ENCODE results near the gene ERC2. TPM values are rescaled to one million over a fixed set of nuclear protein-coding genes. Genes with fewer than 3 reads are reported as not detected.
A peak's percentile ranks its signal among the peaks of the same experiment; 100 is the strongest.

ERC2 gene
- polyA plus RNA-seq, 1 experiment: 0.07 TPM

- H3K27me3 ChIP-seq (ENCODE audit: control insufficient read depth, insufficient read depth, low read length): no peaks in the 10 kb centered on the region
- no peaks in the 10 kb centered on the region for H3K36me3 ChIP-seq (ENCODE audit: control insufficient read depth, insufficient read depth, low read length)
- DNase-seq (ENCODE audit: low read depth): no peak
- ChIA-PET POLR2A (no interaction called here), CTCF (no interaction called here)
- TF ChIP-seq CTCF (IDR thresholded peaks at IDR 0.05; ENCODE audit: insufficient read depth, low read depth, low read length): no peak
- no peak overlapping the region for H3K4me3 ChIP-seq (ENCODE audit: low read depth, low read length)
These were observed 338.2 kb downstream of the ERC2 start for GRCh38 chr3:56130036-56130435.

GRCh38 chr3:56126632-56127031, 341.6 kb downstream of the ERC2 start:
- ChIA-PET CTCF (no interaction called here), POLR2A (no interaction called here)
- Histone ChIP-seq H3K27me3 (ENCODE audit: control insufficient read depth, insufficient read depth, low read length) (no peaks in the 10 kb centered on the region), H3K36me3 (ENCODE audit: control insufficient read depth, insufficient read depth, low read length) (no peaks in the 10 kb centered on the region), H3K4me3 (ENCODE audit: low read depth, low read length) (no peak overlapping the region)
- no peak for DNase-seq (ENCODE audit: low read depth)
- TF ChIP-seq CTCF (IDR thresholded peaks at IDR 0.05; ENCODE audit: insufficient read depth, low read depth, low read length): no peak

- ChIA-PET CTCF (interaction anchor here (1.1 kb wide), 1 partner anchor 126 kb away, joined by 3 read pairs; no protein-coding TSS in a partner anchor), POLR2A (no interaction called here)
- H3K36me3 ChIP-seq (ENCODE audit: control insufficient read depth, insufficient read depth, low read length): no peaks in the 10 kb centered on the region
- no peak for TF ChIP-seq CTCF (IDR thresholded peaks at IDR 0.05; ENCODE audit: insufficient read depth, low read depth, low read length)
- H3K27me3 ChIP-seq (ENCODE audit: control insufficient read depth, insufficient read depth, low read length): no peaks in the 10 kb centered on the region
- peak; percentile 59 for DNase-seq (ENCODE audit: low read depth)
- H3K4me3 ChIP-seq (ENCODE audit: low read depth, low read length): no peak overlapping the region
These were observed 342.8 kb downstream of the ERC2 start for GRCh38 chr3:56125358-56126005.

- no peak overlapping the region for H3K4me3 ChIP-seq (ENCODE audit: low read depth, low read length)
- H3K36me3 ChIP-seq (ENCODE audit: control insufficient read depth, insufficient read depth, low read length): no peaks in the 10 kb centered on the region
- DNase-seq (ENCODE audit: low read depth): no peak
- ChIA-PET POLR2A (no interaction called here), CTCF (interaction anchor here (0.7 to 1.1 kb wide), 3 partner anchors 9 to 378 kb away, joined by 3 read pairs; no protein-coding TSS in a partner anchor)
- no peak for TF ChIP-seq CTCF (IDR thresholded peaks at IDR 0.05; ENCODE audit: insufficient read depth, low read depth, low read length)
- no peaks in the 10 kb centered on the region for H3K27me3 ChIP-seq (ENCODE audit: control insufficient read depth, insufficient read depth, low read length)
These were observed 343.7 kb downstream of the ERC2 start for GRCh38 chr3:56124546-56124945.

- no peak overlapping the region for H3K4me3 ChIP-seq (ENCODE audit: low read depth, low read length)
- CTCF ChIA-PET: no interaction called here
- DNase-seq (ENCODE audit: low read depth): no peak
- no peaks in the 10 kb centered on the region for H3K27me3 ChIP-seq (ENCODE audit: control insufficient read depth, insufficient read depth, low read length)
- POLR2A ChIA-PET: no interaction called here
- TF ChIP-seq CTCF (IDR thresholded peaks at IDR 0.05; ENCODE audit: insufficient read depth, low read depth, low read length): no peak
- no peaks in the 10 kb centered on the region for H3K36me3 ChIP-seq (ENCODE audit: control insufficient read depth, insufficient read depth, low read length)
These were observed 344.8 kb downstream of the ERC2 start for GRCh38 chr3:56123487-56123886.
